ENCODE measurements around the gene ATL1.

The ATL1 gene

GRCh38 chr14:50578433-50578832 lies 18.5 kb downstream of the ATL1 start:
- DNase-seq, result no peak
- H3K9me3 ChIP-seq (ENCODE audit: severe bottlenecking), result no peaks in the 10 kb centered on the region
- H3K4me3 ChIP-seq (ENCODE audit: low read depth, low read length), result no peak overlapping the region
- no peaks in the 10 kb centered on the region for H3K36me3 ChIP-seq
- H3K27me3 ChIP-seq (ENCODE audit: insufficient read depth, low read depth, severe bottlenecking), result no peaks in the 10 kb centered on the region
- H3K27ac ChIP-seq, result no peak overlapping the region
- TF ChIP-seq CTCF (IDR thresholded peaks at IDR 0.05; ENCODE audit: low read depth, low read length), result no peak

DNA sequence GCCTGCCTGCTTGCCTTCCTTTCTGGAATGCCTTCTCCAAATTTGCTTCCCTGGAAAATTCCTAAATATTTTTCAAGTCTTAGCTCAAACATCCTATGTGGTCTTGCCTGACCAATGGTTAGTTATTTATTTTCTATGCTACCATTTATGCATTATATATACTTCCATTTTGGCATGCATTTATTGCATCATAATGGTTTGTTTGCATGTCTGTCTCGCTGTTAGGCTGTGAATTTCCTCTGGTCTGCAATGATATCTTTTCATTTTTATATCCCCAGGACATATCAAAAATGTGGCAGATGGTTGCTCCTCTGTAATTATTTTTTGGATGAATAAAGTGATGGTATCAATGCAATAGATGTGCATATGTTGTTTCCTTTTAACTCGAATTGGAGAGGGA lies 30.5 kb downstream of the ATL1 start:
- no peak for DNase-seq
- Histone ChIP-seq H3K27ac (no peak overlapping the region), H3K4me3 (ENCODE audit: low read depth, low read length) (no peak overlapping the region), H3K9me3 (ENCODE audit: severe bottlenecking) (no peaks in the 10 kb centered on the region), H3K27me3 (ENCODE audit: insufficient read depth, low read depth, severe bottlenecking) (no peaks in the 10 kb centered on the region), H3K36me3 (peaks cover 4% of the 10 kb centered on the region)
- no peak for TF ChIP-seq CTCF (IDR thresholded peaks at IDR 0.05; ENCODE audit: low read depth, low read length)

DNA sequence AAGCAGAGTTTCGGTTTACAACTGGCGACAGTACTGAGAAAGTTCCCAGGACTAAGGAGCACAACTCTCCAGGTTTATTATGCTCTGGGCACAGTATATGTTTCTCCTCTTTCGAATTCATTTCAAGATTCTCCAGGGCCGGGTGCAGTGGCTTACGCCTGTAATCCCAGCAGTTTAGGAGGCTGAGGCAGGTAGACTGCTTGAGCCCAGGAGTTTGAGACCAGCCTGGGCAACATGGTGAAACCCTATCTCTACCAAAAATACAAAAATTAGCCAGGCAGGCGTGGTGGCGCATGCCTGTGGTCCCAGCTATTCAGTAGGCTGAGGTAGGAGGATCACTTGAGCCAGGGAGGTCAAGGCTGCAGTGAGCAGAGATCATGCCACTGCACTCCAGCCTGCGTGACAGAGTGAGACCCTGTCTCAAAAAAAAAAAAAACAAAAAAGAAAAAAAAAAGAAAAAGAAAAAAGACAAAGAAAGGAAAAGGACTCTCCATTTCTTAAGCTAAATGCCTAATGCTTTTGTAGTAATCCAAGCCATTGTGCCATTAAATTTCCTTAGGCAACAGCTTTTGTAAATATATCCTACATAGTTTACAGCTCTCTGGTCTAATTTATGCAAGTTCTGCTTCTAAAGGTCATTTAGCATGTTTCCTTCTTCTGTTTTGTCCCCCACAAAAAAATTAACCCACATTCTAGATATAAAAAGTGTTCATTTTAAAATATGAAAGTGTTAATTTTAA lies 34.8 kb downstream of the ATL1 start:
- DNase-seq, result no peak
- no peak overlapping the region for H3K4me3 ChIP-seq (ENCODE audit: low read depth, low read length)
- peaks cover 4% of the 10 kb centered on the region for H3K36me3 ChIP-seq
- peak overlapping the region; percentile 59 for H3K27ac ChIP-seq
- H3K27me3 ChIP-seq (ENCODE audit: insufficient read depth, low read depth, severe bottlenecking), result no peaks in the 10 kb centered on the region
- TF ChIP-seq CTCF (IDR thresholded peaks at IDR 0.05; ENCODE audit: low read depth, low read length), result no peak
- H3K9me3 ChIP-seq (ENCODE audit: severe bottlenecking), result no peaks in the 10 kb centered on the region

GRCh38 chr14:50598765-50599164 lies 38.8 kb downstream of the ATL1 start:
- H3K27me3 ChIP-seq (ENCODE audit: insufficient read depth, low read depth, severe bottlenecking), result no peaks in the 10 kb centered on the region
- H3K36me3 ChIP-seq, result no peaks in the 10 kb centered on the region; the same call in 1 of the 2 replicates
- TF ChIP-seq CTCF (IDR thresholded peaks at IDR 0.05; ENCODE audit: low read depth, low read length), result no peak
- no peak overlapping the region for H3K4me3 ChIP-seq (ENCODE audit: low read depth, low read length)
- no peak for DNase-seq
- H3K9me3 ChIP-seq (ENCODE audit: severe bottlenecking), result no peaks in the 10 kb centered on the region
- H3K27ac ChIP-seq, result no peak overlapping the region

DNA sequence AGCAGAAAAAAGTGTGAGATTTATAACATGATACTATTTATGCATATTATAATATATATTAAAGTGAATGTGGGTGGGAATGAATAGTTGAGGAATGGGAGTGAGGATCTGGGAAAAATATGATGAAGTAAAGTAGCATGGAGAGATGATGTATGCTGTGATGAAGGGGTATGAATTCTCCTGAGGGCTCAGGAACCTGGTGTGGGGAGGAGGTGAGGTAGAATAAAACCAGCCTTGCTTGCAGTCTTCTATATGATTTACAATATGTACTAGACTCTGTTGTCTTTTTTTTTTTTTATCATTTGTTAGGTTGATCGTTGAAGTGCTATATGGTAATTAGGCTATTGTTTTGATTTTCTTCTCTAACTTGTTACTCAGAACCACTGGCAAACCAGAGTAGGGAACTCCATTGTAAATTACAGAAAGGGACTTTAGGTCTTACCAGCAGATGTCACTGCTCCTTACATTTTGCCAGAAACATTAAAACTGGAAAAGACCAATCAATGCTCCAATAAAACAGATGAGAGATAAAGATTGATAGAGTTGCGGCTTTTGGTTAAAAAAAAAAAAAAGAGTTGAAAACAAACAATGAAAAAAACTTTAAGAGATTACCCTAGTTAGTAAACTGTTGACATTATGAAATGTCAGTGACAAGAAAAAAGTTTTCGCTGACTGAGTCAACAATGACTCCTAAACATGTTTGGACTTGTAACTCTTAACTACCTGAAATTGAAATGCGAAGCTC lies 39.9 kb downstream of the ATL1 start:
- no peak overlapping the region for H3K4me3 ChIP-seq (ENCODE audit: low read depth, low read length)
- no peaks in the 10 kb centered on the region for H3K36me3 ChIP-seq
- no peak for DNase-seq
- peak; percentile 46 for TF ChIP-seq CTCF (IDR thresholded peaks at IDR 0.05; ENCODE audit: low read depth, low read length)
- H3K27ac ChIP-seq, result peak overlapping the region; percentile 31; the same call in 1 of the 2 replicates
- no peaks in the 10 kb centered on the region for H3K9me3 ChIP-seq (ENCODE audit: severe bottlenecking)
- H3K27me3 ChIP-seq (ENCODE audit: insufficient read depth, low read depth, severe bottlenecking), result no peaks in the 10 kb centered on the region
